Hepatocyte (in vitro differentiated cells): ENCODE results near the gene FOXN3. TPM values are rescaled to one million over a fixed set of nuclear protein-coding genes. Genes with fewer than 3 reads are reported as not detected.

ENCODE experiments used
- DNase-seq: peaks from one replicate; pipeline ENCODE4 v3.0.0-alpha.2; 2016; ENCODE audit warnings: low spot score
- H2AFZ ChIP-seq: fragments of 200-600 bp; sonication (generic); 2 replicates; pipeline ENCODE4 v1.6.0; 2016; ENCODE audit warnings: antibody characterized with exemption, mild to moderate bottlenecking
- H3K27ac ChIP-seq: fragments of 200-600 bp; sonication (generic); 2 replicates; pipeline ENCODE4 v1.5.1; 2016; ENCODE audit warnings: mild to moderate bottlenecking
- H3K27me3 ChIP-seq: fragments of 200-600 bp; sonication (generic); 2 replicates; pipeline ENCODE4 v1.6.1; 2016
- H3K36me3 ChIP-seq: fragments of 200-600 bp; sonication (generic); replicated peaks from 2 replicates; pipeline ENCODE4 v1.5.1; 2016; ENCODE audit warnings: low read depth; ENCODE audit not compliant: insufficient read depth
- H3K4me1 ChIP-seq: fragments of 200-600 bp; sonication (generic); 2 replicates; pipeline ENCODE4 v1.5.1; 2016; ENCODE audit warnings: mild to moderate bottlenecking, moderate library complexity; ENCODE audit not compliant: insufficient read depth
- H3K4me2 ChIP-seq: fragments of 200-600 bp; sonication (generic); 2 replicates; pipeline ENCODE4 v1.6.0; 2016
- H3K4me3 ChIP-seq: fragments of 200-600 bp; sonication (generic); 2 replicates; pipeline ENCODE4 v1.5.1; 2016; ENCODE audit warnings: mild to moderate bottlenecking
- H3K79me2 ChIP-seq: fragments of 200-600 bp; sonication (generic); 2 replicates; pipeline ENCODE4 v1.6.0; 2017; ENCODE audit warnings: mild to moderate bottlenecking
- H3K9me2 ChIP-seq: fragments of 200-600 bp; sonication (generic); replicated peaks from 2 replicates; pipeline ENCODE4 v1.6.0; 2017; ENCODE audit warnings: mild to moderate bottlenecking; ENCODE audit not compliant: insufficient read depth
- H3K9me3 ChIP-seq: fragments of 200-600 bp; sonication (generic); 2 replicates; pipeline ENCODE4 v1.5.1; 2016; ENCODE audit warnings: low read depth, mild to moderate bottlenecking
- H4K20me1 ChIP-seq: fragments of 200-600 bp; sonication (generic); 2 replicates; pipeline ENCODE4 v1.6.0; 2016; ENCODE audit warnings: mild to moderate bottlenecking; ENCODE audit not compliant: insufficient read depth, poor library complexity, severe bottlenecking
- EZH2 ChIP-seq: fragments of 200-600 bp; sonication (generic); IDR thresholded peaks from 2 replicates; pipeline ENCODE4 v1.6.1; 2016; ENCODE audit warnings: antibody characterized with exemption, mild to moderate bottlenecking, borderline replicate concordance
- EZH2phosphoT487 ChIP-seq: fragments of 200-600 bp; sonication (generic); IDR thresholded peaks from one replicate; pipeline ENCODE4 v1.6.1; 2018; ENCODE audit warnings: antibody characterized with exemption, mild to moderate bottlenecking, low read depth, moderate library complexity; ENCODE audit not compliant: unreplicated experiment, severe bottlenecking
- WGBS: methylation state at CpG from one replicate; pipeline ENCODE4 v1.1.6; 2016; ENCODE audit warnings: low lambda C conversion rate; ENCODE audit errors: missing lambda C conversion rate; 5-methylcytosine and 5-hydroxymethylcytosine counted together
- polyA plus RNA-seq: library from polyadenylated mRNA; unstranded; fragments of >200 nt; fragmentation: Nextera tagmentation; extraction: Ambion mirVana; gene quantifications from 2 replicates; pipeline ENCODE4 v1.2.1, GENCODE V29; 2016
- total RNA-seq: library from RNA; depleted of rRNA; stranded (reverse); fragments of >200 nt; gene quantifications from 2 replicates; pipeline ENCODE4 v1.2.3, GENCODE V29; 2014
- TF ChIP-seq, protein P1 (sequence below): fragments of 200-600 bp; sonication (generic); IDR thresholded peaks from 2 replicates; pipeline ENCODE4 v1.5.1; 2016; ENCODE audit warnings: antibody characterized with exemption, mild to moderate bottlenecking; ENCODE audit not compliant: poor library complexity

The FOXN3 gene
- total and polyA plus RNA-seq, 2 experiments from 2014 or later = 42.2 to 47.6 TPM

DNA sequence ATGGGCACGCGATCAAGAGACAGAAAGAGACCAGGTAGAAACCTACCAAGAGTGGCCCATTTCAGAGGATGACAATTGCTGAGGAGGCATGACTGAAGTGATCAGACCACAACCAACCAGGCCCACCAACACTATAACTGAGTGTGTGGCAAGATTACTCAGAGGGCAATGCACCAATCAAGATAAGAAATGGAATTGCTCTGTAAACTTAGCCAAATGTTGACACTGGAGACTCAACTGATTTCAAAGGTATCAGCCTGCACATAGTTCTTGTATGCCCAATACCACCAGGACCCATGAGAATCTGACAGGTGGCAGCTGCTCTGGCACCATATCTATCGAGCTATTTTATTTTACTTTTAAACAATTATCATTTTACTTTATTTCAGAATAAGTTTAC, 128.9 kb downstream of the FOXN3 start:
- no peak overlapping the region for H3K27ac ChIP-seq
- peaks cover 5% of the 10 kb centered on the region for H4K20me1 ChIP-seq
- WGBS = 96% methylated on average over 3 of the region's 3 CpGs
- no peaks in the 10 kb centered on the region for H3K9me3 ChIP-seq
- no peak for DNase-seq
- no peak overlapping the region for H3K4me3 ChIP-seq
- TF ChIP-seq EZH2 = no peak
- TF ChIP-seq EZH2phosphoT487 = no peak
- TF ChIP-seq, protein P1, sequence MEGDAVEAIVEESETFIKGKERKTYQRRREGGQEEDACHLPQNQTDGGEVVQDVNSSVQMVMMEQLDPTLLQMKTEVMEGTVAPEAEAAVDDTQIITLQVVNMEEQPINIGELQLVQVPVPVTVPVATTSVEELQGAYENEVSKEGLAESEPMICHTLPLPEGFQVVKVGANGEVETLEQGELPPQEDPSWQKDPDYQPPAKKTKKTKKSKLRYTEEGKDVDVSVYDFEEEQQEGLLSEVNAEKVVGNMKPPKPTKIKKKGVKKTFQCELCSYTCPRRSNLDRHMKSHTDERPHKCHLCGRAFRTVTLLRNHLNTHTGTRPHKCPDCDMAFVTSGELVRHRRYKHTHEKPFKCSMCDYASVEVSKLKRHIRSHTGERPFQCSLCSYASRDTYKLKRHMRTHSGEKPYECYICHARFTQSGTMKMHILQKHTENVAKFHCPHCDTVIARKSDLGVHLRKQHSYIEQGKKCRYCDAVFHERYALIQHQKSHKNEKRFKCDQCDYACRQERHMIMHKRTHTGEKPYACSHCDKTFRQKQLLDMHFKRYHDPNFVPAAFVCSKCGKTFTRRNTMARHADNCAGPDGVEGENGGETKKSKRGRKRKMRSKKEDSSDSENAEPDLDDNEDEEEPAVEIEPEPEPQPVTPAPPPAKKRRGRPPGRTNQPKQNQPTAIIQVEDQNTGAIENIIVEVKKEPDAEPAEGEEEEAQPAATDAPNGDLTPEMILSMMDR = no peak
- H3K9me2 ChIP-seq = no peaks in the 10 kb centered on the region
- no peaks in the 10 kb centered on the region for H3K4me1 ChIP-seq
- no peak overlapping the region for H3K4me2 ChIP-seq
- no peaks in the 10 kb centered on the region for H3K27me3 ChIP-seq
- H3K79me2 ChIP-seq = peaks cover 14% of the 10 kb centered on the region
- H2AFZ ChIP-seq = no peak overlapping the region
- H3K36me3 ChIP-seq = no peaks in the 10 kb centered on the region

DNA sequence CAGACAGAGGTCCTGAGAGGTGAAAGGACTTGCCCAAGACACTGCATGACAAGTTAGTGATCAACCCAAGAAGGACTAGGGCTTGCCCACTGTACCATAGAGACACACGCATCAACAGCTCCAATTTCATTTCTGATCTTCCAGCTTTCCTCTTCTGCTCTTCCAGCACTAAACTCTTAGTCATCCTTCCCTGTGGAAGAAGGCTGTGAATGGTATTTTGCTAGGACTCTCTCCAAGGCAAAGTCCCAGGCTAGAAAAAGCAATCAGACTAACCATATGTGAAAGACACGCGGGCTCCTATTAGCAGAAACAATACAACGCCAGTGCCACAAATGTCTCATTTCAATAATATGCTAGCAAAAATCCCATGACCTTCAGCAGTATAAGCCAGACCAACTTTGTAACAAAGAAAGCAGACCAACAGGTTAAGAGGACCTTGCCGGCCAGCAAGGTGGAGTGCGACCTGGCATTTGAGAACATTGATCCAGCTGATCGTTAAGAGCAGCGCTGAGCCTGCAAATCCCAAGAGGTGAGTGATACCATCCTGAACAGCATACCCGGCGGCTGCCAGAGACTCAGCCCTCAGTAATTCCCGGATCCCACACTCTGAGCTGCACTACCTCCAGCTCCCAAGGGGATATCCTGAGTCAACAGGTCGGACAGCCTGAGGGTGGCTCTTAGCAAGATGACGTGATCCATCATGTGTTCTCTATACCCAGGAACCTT, 132.5 kb downstream of the FOXN3 start:
- Histone ChIP-seq H3K27me3 (no peaks in the 10 kb centered on the region), H3K4me1 (no peaks in the 10 kb centered on the region), H3K9me3 (no peaks in the 10 kb centered on the region), H3K36me3 (no peaks in the 10 kb centered on the region), H3K9me2 (no peaks in the 10 kb centered on the region), H3K4me3 (no peak overlapping the region), H4K20me1 (peaks cover 5% of the 10 kb centered on the region), H2AFZ (no peak overlapping the region), H3K79me2 (peaks cover 23% of the 10 kb centered on the region), H3K4me2 (no peak overlapping the region), H3K27ac (no peak overlapping the region)
- 77% methylated on average over 13 of the region's 13 CpGs for WGBS
- no peak for DNase-seq
- TF ChIP-seq, protein P1 = no peak
- TF ChIP-seq EZH2phosphoT487 (no peak), EZH2 (no peak)

DNA sequence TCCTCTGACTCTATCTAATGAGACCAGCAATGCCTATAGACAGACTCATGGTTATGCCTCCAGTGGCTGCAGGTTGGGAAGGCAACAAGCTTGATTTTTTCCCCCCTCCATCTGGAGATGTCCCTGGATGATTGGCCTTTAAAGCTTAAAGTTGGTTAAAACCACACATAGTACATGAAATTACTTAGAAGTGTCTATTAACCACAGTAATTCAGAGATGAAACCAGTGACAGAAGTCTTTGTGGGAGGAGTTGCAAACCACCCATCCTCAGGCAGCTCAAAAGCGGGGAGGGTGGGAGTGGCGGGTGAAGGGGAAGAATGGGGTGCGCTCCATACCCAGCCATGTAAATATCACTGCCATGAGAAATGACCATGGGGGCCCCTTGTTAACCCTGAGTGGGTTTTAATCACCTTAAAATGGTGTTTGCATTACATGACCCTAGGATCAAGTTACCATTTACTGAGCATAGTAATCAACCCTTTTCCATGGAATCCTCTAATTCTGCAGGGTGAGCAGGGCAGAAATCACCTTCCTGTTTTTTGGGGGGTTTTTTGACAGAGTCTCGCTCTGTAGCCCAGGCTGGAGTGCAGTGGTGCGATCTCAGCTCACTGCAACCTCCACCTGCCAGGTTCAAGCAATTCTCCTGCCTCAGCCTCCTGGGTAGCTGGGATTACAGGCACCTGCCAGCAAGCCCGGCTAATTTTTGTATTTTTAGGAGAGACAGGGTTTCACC, 133.5 kb downstream of the FOXN3 start:
- TF ChIP-seq, protein P1 = no peak
- no peak for TF ChIP-seq EZH2
- TF ChIP-seq EZH2phosphoT487 = no peak
- Histone ChIP-seq H3K9me3 (no peaks in the 10 kb centered on the region), H3K36me3 (no peaks in the 10 kb centered on the region), H3K4me3 (no peak overlapping the region), H4K20me1 (peaks cover 5% of the 10 kb centered on the region), H3K4me2 (no peak overlapping the region), H3K27ac (no peak overlapping the region), H3K9me2 (no peaks in the 10 kb centered on the region), H3K79me2 (peaks cover 23% of the 10 kb centered on the region), H2AFZ (no peak overlapping the region), H3K27me3 (no peaks in the 10 kb centered on the region), H3K4me1 (no peaks in the 10 kb centered on the region)
- 96% methylated on average over 6 of the region's 6 CpGs for WGBS
- DNase-seq = no peak
